K562 (cell line): ENCODE results near the gene INKA2.

ENCODE experiments used
- ETV6 ChIP-seq, 3 experiments: fragments of 150-350 bp in 1 of 3; sonication (generic) in 1 of 3; formaldehyde crosslinking in 1 of 3; IDR thresholded peaks; 2 replicates each; pipeline versions ENCODE4 v1.6.1 to v1.8.0; 2014 to 2022; ENCODE audit warnings: borderline replicate concordance in 2 of 3, low read depth in 2 of 3, antibody characterized with exemption in 1 of 3, low read length in 1 of 3, mild to moderate bottlenecking in 1 of 3, missing genetic modification reagents in 1 of 3
- TF ChIP-seq, protein P1 (sequence below), 3 experiments: IDR thresholded peaks in 2 of 3; conservative IDR thresholded peaks in 1 of 3; 2 replicates each; pipeline ENCODE4 v1.5.1; 2011 to 2012; ENCODE audit warnings: low read length in 3 of 3, mild to moderate bottlenecking in 3 of 3, control low read depth in 2 of 3, improper control_type of control experiment in 1 of 3, inconsistent platforms in 1 of 3, low read depth in 1 of 3, mixed read lengths in 1 of 3, moderate library complexity in 1 of 3; ENCODE audit not compliant: insufficient read depth in 2 of 3
- TF ChIP-seq, protein P2 (sequence below): sonication (generic); formaldehyde crosslinking; IDR thresholded peaks from 2 replicates; pipeline ENCODE4 v1.8.0; 2022; ENCODE audit warnings: missing genetic modification reagents, mild to moderate bottlenecking, borderline replicate concordance

DNA sequence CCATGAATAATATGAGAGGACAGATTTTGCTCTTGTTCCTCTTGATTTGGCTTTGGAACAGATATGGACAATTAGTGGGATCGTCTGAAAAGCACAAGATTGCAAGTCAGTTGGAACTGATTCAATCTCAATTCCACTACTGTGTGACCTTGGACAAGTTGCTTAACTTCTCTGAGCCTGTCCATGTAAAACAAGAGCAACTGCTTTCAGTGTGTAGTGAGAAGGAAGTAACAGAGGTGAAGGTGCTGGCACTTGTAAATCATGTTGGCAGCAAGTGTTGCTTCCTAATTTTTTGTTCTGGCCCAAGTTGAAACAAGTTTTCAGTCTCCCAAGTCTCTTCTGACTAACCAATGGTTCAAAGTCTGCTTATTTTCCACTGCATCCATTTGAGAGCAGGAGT is 15.3 kb downstream of the INKA2 start:
- TF ChIP-seq ETV6 (IDR thresholded peaks at IDR 0.05; ENCODE audit: borderline replicate concordance in 1 of 2, low read depth in 2 of 2, low read length in 1 of 2) = no peak
- TF ChIP-seq ETV6 (CRISPR knock-in tag; IDR thresholded peaks at IDR 0.05; ENCODE audit: borderline replicate concordance) = no peak
- TF ChIP-seq, protein P1, sequence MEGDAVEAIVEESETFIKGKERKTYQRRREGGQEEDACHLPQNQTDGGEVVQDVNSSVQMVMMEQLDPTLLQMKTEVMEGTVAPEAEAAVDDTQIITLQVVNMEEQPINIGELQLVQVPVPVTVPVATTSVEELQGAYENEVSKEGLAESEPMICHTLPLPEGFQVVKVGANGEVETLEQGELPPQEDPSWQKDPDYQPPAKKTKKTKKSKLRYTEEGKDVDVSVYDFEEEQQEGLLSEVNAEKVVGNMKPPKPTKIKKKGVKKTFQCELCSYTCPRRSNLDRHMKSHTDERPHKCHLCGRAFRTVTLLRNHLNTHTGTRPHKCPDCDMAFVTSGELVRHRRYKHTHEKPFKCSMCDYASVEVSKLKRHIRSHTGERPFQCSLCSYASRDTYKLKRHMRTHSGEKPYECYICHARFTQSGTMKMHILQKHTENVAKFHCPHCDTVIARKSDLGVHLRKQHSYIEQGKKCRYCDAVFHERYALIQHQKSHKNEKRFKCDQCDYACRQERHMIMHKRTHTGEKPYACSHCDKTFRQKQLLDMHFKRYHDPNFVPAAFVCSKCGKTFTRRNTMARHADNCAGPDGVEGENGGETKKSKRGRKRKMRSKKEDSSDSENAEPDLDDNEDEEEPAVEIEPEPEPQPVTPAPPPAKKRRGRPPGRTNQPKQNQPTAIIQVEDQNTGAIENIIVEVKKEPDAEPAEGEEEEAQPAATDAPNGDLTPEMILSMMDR (IDR thresholded peaks at IDR 0.05 in 2 of 3, conservative IDR thresholded peaks at IDR 0.05 in 1 of 3; ENCODE audit: insufficient read depth in 2 of 3, low read depth in 1 of 3, low read length in 3 of 3) = no peak
- TF ChIP-seq, protein P2, sequence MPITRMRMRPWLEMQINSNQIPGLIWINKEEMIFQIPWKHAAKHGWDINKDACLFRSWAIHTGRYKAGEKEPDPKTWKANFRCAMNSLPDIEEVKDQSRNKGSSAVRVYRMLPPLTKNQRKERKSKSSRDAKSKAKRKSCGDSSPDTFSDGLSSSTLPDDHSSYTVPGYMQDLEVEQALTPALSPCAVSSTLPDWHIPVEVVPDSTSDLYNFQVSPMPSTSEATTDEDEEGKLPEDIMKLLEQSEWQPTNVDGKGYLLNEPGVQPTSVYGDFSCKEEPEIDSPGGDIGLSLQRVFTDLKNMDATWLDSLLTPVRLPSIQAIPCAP (CRISPR knock-in tag) = no peak
